GM18519 (cell line): ENCODE data around the gene PEX11G.
"Not testable (repeated sequence)": the region's sequence is repeated elsewhere in the genome, so short reads cannot be mapped to it uniquely, and the experiment has no call there.

Experiments used
- ATAC-seq: cut with Tn5 transposase; IDR thresholded peaks from one replicate; pipeline ENCODE4 v1.9.1; 2021; ENCODE audit warnings: mild to moderate bottlenecking, moderate library complexity; ENCODE audit not compliant: unreplicated experiment, low FRiP score

Gene PEX11G

GRCh38 chr19:7470540-7471305 lies 18.1 kb downstream of the PEX11G start:
- ATAC-seq = no peak

- ATAC-seq = no peak
Observed at GRCh38 chr19:7469669-7470285, 19.1 kb downstream of the PEX11G start.

- no peak for ATAC-seq
Observed at GRCh38 chr19:7468840-7469239, 20.0 kb downstream of the PEX11G start.

- no peak for ATAC-seq
Observed at GRCh38 chr19:7467009-7467989, 21.5 kb downstream of the PEX11G start.

- no peak for ATAC-seq
Observed at GRCh38 chr19:7463575-7463974, 25.3 kb downstream of the PEX11G start.

GRCh38 chr19:7461841-7462629 lies 26.8 kb downstream of the PEX11G start:
- ATAC-seq = no peak

- ATAC-seq = no peak
Observed at GRCh38 chr19:7460562-7460966, 28.3 kb downstream of the PEX11G start.

GRCh38 chr19:7459773-7460172 lies 29.1 kb downstream of the PEX11G start:
- no peak for ATAC-seq

- no peak for ATAC-seq
Observed at GRCh38 chr19:7458675-7459074, 30.2 kb downstream of the PEX11G start.

GRCh38 chr19:7456964-7457541 lies 31.8 kb downstream of the PEX11G start:
- ATAC-seq = no peak

- no peak for ATAC-seq
Observed at GRCh38 chr19:7455600-7456296, 33.1 kb downstream of the PEX11G start.

GRCh38 chr19:7454998-7455397 lies 33.8 kb downstream of the PEX11G start:
- ATAC-seq = no peak

GRCh38 chr19:7450243-7451223 lies 38.3 kb downstream of the PEX11G start:
- no peak for ATAC-seq

- ATAC-seq = not testable (repeated sequence)
Observed at GRCh38 chr19:7449391-7450070, 39.3 kb downstream of the PEX11G start.

GRCh38 chr19:7447648-7448047 lies 41.2 kb downstream of the PEX11G start:
- no peak for ATAC-seq

GRCh38 chr19:7445104-7445503 lies 43.7 kb downstream of the PEX11G start:
- no peak for ATAC-seq

GRCh38 chr19:7444042-7444441 lies 44.8 kb downstream of the PEX11G start:
- no peak for ATAC-seq

- ATAC-seq = no peak
Observed at GRCh38 chr19:7442423-7442822, 46.4 kb downstream of the PEX11G start.
